Effector memory CD4-positive, alpha-beta T cell (primary cell): ENCODE results near the gene CWF19L1.
"Not testable (repeated sequence)": the region's sequence is repeated elsewhere in the genome, so short reads cannot be mapped to it uniquely, and the experiment has no call there.

Source experiments
- DNase-seq, 3 donors: peaks; one replicate each; pipeline ENCODE4 v3.0.0-alpha.2; 2020
- H3K27ac ChIP-seq: 2 replicates; pipeline ENCODE4 v1.7.0; 2013; ENCODE audit warnings: mild to moderate bottlenecking, low read length, moderate library complexity; ENCODE audit not compliant: insufficient read depth, poor library complexity, severe bottlenecking
- H3K27me3 ChIP-seq: replicated peaks from 2 replicates; pipeline ENCODE4 v1.7.0; 2013; ENCODE audit warnings: mild to moderate bottlenecking, low read length; ENCODE audit not compliant: insufficient read depth, control insufficient read depth, poor library complexity, severe bottlenecking
- H3K36me3 ChIP-seq: 2 replicates; pipeline ENCODE4 v1.7.0; 2013; ENCODE audit warnings: mild to moderate bottlenecking, low read length, moderate library complexity; ENCODE audit not compliant: control insufficient read depth, insufficient read depth
- H3K4me1 ChIP-seq: 2 replicates; pipeline ENCODE4 v1.7.0; 2013; ENCODE audit warnings: low read length, mild to moderate bottlenecking; ENCODE audit not compliant: control insufficient read depth, insufficient read depth, poor library complexity, severe bottlenecking
- H3K4me3 ChIP-seq: 2 replicates; pipeline ENCODE4 v1.7.0; 2013; ENCODE audit warnings: low read length, low read depth, mild to moderate bottlenecking; ENCODE audit not compliant: insufficient read depth, poor library complexity, severe bottlenecking
- H3K9me3 ChIP-seq: 2 replicates; pipeline ENCODE4 v1.7.0; 2013; ENCODE audit warnings: mild to moderate bottlenecking, low read length, moderate library complexity; ENCODE audit not compliant: control insufficient read depth
- total RNA-seq, 3 donors: gene quantifications; one replicate each; lab custom pipeline; 2026; lab: John Stamatoyannopoulos, UW

The CWF19L1 gene
- total RNA-seq = 47.6 to 54.0 (median 48.5) reads per million in 3 donors

DNA sequence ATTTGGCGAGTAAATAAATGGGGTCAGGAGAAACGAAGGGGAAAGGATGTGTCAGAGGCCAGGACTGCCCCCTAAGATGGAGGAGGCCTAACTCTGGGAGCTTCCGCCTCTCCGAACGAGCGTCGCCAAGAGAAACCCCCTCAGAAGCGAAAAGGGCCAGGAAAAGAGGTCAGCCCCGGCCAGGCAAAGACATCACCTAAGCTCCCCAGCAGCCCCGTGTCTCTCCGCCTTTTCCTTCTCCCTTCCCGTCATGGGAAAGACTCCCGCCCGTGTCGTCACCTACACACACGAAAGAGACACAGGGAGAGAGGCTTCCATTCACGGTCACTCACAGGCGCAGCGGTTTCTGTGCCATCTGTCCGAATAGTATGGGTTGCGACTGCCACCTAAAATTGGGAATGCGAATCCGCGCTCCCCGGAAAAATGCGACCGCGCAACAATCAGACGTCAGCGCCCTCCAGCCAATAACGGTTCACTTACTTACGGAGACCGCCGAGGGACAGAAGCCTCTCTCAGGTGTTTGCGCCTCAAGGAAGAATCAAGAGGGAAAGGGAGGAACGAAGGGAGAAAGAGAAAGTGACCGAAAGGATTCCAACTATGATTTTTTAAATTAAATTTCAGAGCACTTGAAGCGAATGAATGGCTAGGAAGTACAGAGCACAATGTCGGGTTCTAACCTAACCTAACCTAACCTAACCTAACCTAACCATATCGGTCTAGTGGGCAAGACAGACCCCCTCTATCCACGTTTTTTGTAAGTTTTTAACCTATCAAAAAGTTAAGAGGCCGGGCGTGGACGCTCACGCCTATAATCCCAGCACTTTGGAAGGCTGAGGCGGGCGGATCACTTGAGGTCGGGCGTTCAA, at the start of gene CWF19L1:
Gene CWF19L1, minus strand, starts transcription at position 400 of the 866 bp plus-strand sequence. Its CDS starts 45 bp downstream, at position 355.
- Histone ChIP-seq H3K4me3 (peak within 1 kb of the TSS; percentile 88), H3K4me1 (peaks cover 12% of the 10 kb centered on the region), H3K9me3 (no peaks in the 10 kb centered on the region), H3K27ac (peak within 1 kb of the TSS; percentile 80), H3K36me3 (no peaks in the 10 kb centered on the region), H3K27me3 (no peaks in the 10 kb centered on the region)
- DNase-seq = peak; percentile 54 to 65 (median 61)

DNA sequence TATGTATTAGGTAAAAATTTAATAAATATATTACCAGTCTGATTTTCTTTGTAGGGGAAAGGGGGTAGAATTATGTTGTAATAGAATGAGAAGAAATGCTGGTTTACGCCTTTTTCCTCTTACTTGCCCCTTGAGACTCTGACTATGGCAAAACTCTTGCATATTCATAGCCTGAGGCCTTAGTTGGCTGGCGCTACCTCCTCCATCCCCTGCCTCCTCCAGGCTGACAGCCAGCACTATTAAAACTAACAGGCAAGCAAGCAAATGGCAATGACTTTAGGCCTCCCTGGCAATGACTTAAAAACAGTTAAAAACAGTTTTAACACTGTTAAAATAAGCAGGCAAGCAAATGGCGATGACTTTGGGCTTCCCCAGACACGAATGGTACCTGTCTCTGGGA, 48.2 kb upstream of the CWF19L1 start:
- peaks cover 3% of the 10 kb centered on the region for H3K27me3 ChIP-seq
- no peaks in the 10 kb centered on the region for H3K4me1 ChIP-seq
- DNase-seq = no peak
- H3K9me3 ChIP-seq = no peaks in the 10 kb centered on the region
- no peak overlapping the region for H3K27ac ChIP-seq
- H3K36me3 ChIP-seq = no peaks in the 10 kb centered on the region
- no peak overlapping the region for H3K4me3 ChIP-seq

GRCh38 chr10:100311298-100311697, 43.9 kb upstream of the CWF19L1 start:
- H3K4me1 ChIP-seq = no peaks in the 10 kb centered on the region
- DNase-seq = no peak
- no peak overlapping the region for H3K4me3 ChIP-seq
- no peaks in the 10 kb centered on the region for H3K36me3 ChIP-seq
- H3K27ac ChIP-seq = no peak overlapping the region
- peaks cover 3% of the 10 kb centered on the region for H3K27me3 ChIP-seq
- no peaks in the 10 kb centered on the region for H3K9me3 ChIP-seq

DNA sequence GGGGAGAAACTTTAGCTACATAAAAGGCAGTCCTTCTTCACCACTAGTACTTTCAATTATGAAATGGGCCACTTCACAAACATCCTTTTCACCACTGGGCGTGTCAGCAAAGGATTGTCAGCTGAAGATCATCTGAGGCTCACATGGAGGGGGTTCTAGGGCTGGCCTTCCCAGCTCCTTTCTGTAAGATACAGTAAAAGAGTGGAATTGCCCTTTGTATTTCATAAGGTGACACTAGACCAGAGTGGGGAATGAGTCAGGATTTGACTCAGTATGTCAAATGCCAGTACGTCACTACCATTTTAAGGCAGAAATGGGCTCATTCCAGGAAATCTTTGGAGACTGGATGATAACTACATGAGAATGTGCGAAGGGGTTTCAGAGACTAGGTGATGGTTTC, 40.2 kb upstream of the CWF19L1 start:
- DNase-seq = no peak
- Histone ChIP-seq H3K27me3 (no peaks in the 10 kb centered on the region), H3K27ac (no peak overlapping the region), H3K36me3 (no peaks in the 10 kb centered on the region), H3K4me1 (no peaks in the 10 kb centered on the region), H3K4me3 (no peak overlapping the region), H3K9me3 (no peaks in the 10 kb centered on the region)

DNA sequence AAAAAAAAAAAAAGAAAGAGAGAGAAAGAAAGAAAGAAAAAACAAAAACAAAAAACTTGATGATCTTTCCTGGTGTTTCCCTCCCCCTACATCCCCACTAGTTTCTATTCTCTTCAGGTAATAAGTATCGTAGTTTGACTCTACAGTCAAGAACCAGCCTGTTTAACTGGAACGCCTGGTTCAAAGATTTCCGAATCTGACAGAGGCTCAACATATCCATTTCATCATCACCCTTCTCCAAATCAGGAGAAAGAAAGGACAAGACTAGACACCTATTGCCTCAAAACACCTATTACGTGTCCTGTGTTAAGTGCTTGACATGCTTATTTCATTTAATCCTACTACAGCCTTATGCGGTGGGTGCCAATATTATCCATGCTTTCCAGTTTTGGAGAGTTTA, 39.4 kb upstream of the CWF19L1 start:
- no peaks in the 10 kb centered on the region for H3K36me3 ChIP-seq
- H3K27ac ChIP-seq = no peak overlapping the region
- H3K9me3 ChIP-seq = no peaks in the 10 kb centered on the region
- no peaks in the 10 kb centered on the region for H3K27me3 ChIP-seq
- no peaks in the 10 kb centered on the region for H3K4me1 ChIP-seq
- DNase-seq = no peak
- no peak overlapping the region for H3K4me3 ChIP-seq

DNA sequence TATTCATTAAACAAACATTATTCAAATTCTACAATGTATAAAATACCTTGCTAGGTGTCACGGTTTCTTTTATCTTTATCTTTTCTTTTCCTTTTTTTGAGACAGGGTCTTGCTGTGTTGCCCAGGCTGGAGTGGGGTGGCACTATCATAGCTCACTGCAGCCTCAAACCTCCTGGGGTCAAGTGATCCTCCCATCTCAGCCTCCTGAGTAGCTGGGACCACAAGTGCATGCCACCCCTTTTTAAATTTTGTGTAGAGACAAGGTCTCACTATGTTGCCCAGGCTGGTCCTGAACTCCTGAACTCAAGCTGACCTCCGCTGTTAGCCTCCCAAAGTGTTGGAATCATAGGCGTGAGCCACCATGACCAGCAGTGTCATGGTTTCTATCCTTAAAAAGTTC, 37.0 kb upstream of the CWF19L1 start:
- H3K9me3 ChIP-seq = no peaks in the 10 kb centered on the region
- H3K4me1 ChIP-seq = no peaks in the 10 kb centered on the region
- H3K36me3 ChIP-seq = no peaks in the 10 kb centered on the region
- no peak overlapping the region for H3K27ac ChIP-seq
- H3K27me3 ChIP-seq = no peaks in the 10 kb centered on the region
- DNase-seq = no peak
- H3K4me3 ChIP-seq = no peak overlapping the region

DNA sequence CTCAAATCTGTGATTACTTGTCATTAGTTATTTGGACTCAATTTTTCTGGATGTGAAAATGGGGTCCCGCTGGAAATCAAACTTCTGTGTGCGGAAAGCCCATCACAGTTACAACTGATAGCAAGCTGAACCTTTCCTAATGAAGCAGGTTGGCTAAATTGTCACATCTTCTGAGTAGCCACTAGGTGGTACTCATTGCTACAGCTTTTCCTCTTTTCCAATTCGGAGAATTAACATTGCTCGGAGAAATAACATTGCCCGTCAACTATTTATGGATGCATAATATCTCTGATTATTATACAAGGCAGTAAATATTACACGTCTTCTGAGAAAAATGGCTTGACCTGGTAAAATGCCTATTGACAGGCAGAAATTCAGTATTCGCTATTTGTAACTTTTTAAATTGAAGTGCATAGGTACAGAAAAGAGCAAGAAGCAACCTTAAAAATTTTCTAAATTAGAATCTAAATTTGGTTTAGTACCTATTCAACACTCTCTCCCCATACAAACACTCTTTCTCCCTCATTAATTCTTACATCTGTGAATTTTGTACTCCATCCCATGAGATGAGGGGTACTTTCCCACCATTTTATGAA, 36.4 kb upstream of the CWF19L1 start:
- no peaks in the 10 kb centered on the region for H3K9me3 ChIP-seq
- H3K36me3 ChIP-seq = no peaks in the 10 kb centered on the region
- no peak overlapping the region for H3K4me3 ChIP-seq
- no peak overlapping the region for H3K27ac ChIP-seq
- DNase-seq = no peak
- H3K27me3 ChIP-seq = no peaks in the 10 kb centered on the region
- no peaks in the 10 kb centered on the region for H3K4me1 ChIP-seq

GRCh38 chr10:100301123-100301522, 33.7 kb upstream of the CWF19L1 start:
- not testable (repeated sequence) for H3K27me3 ChIP-seq, H3K9me3 ChIP-seq, H3K36me3 ChIP-seq, DNase-seq, H3K4me3 ChIP-seq, H3K4me1 ChIP-seq, H3K27ac ChIP-seq

- Histone ChIP-seq H3K4me3 (no peak overlapping the region), H3K9me3 (no peaks in the 10 kb centered on the region), H3K27me3 (peaks cover 3% of the 10 kb centered on the region), H3K36me3 (no peaks in the 10 kb centered on the region), H3K27ac (no peak overlapping the region), H3K4me1 (no peaks in the 10 kb centered on the region)
- no peak for DNase-seq
Measured at GRCh38 chr10:100297242-100297641, 29.8 kb upstream of the CWF19L1 start.

DNA sequence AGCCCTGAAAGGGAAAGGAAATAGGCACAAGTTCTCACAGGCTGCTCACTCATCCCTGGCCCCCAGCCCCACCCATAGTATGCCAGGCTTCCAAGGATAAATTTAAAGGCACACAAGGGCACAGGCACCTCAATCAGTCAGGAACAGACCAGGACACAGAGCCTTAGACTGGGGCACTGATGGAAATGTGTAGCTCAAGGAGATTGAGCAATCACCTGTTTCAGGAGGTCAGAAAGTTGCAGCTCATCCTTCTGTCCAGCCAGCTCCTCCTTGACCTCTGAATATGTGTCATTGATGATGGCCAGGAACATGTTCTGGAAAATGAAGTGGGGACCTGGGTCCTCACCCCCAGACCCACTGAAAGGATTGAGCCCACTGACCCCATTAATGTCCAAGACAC, 25.6 kb upstream of the CWF19L1 start:
- no peak for DNase-seq
- Histone ChIP-seq H3K27ac (no peak overlapping the region), H3K4me1 (no peaks in the 10 kb centered on the region), H3K27me3 (peaks cover 3% of the 10 kb centered on the region), H3K4me3 (no peak overlapping the region), H3K9me3 (no peaks in the 10 kb centered on the region), H3K36me3 (no peaks in the 10 kb centered on the region)
